GM20000 (cell line): Measurements from ENCODE around the gene NNT.
"Not testable (repeated sequence)": the region's sequence is repeated elsewhere in the genome, so short reads cannot be mapped to it uniquely, and the experiment has no call there.

ENCODE experiments used
- DNase-seq: peaks from one replicate; pipeline ENCODE4 v3.0.0; 2012; ENCODE audit warnings: low spot score
- CTCF ChIP-seq: IDR thresholded peaks from 2 replicates; pipeline ENCODE4 v1.5.1; 2012; ENCODE audit warnings: mild to moderate bottlenecking, control low read depth; ENCODE audit errors: extremely low read depth, missing control alignments

The NNT gene

GRCh38 chr5:43571237-43571636 lies 31.7 kb upstream of the NNT start:
- no peak for TF ChIP-seq CTCF
- no peak for DNase-seq

GRCh38 chr5:43572357-43572756 lies 30.6 kb upstream of the NNT start:
- DNase-seq: no peak
- TF ChIP-seq CTCF: no peak

GRCh38 chr5:43573058-43573457 lies 29.9 kb upstream of the NNT start:
- no peak for TF ChIP-seq CTCF
- DNase-seq: no peak

- not testable (repeated sequence) for DNase-seq
Measured at GRCh38 chr5:43580402-43581210, 22.4 kb upstream of the NNT start.

- no peak for DNase-seq
- TF ChIP-seq CTCF: no peak
Measured at GRCh38 chr5:43581398-43581797, 21.6 kb upstream of the NNT start.

GRCh38 chr5:43582082-43583005 lies 20.6 kb upstream of the NNT start:
- no peak for DNase-seq
- no peak for TF ChIP-seq CTCF

GRCh38 chr5:43583724-43584123 lies 19.3 kb upstream of the NNT start:
- no peak for DNase-seq
- TF ChIP-seq CTCF: no peak
